Stomach smooth muscle (tissue), 2 donors: ENCODE data around the gene IL17D.

Experiments used
- H3K27ac ChIP-seq: one replicate; pipeline ENCODE4 v1.7.0; 2013; ENCODE audit warnings: mild to moderate bottlenecking, low read length, inconsistent platforms
- H3K27me3 ChIP-seq, 2 donors: one replicate each; pipeline ENCODE4 v1.7.0; 2013; ENCODE audit warnings: low read length in 2 of 2; ENCODE audit not compliant: insufficient read depth in 2 of 2, control insufficient read depth in 1 of 2
- H3K36me3 ChIP-seq, 2 donors: one replicate each; pipeline ENCODE4 v1.7.0; 2013; ENCODE audit warnings: low read length in 2 of 2; ENCODE audit not compliant: control insufficient read depth in 2 of 2, insufficient read depth in 2 of 2
- H3K4me1 ChIP-seq: one replicate; pipeline ENCODE4 v1.7.0; 2013; ENCODE audit warnings: low read length; ENCODE audit not compliant: control insufficient read depth, insufficient read depth
- H3K4me3 ChIP-seq, 2 donors: one replicate each; pipeline ENCODE4 v1.7.0; 2013; ENCODE audit warnings: low read length in 2 of 2
- H3K9ac ChIP-seq, 2 donors: one replicate each; pipeline ENCODE4 v1.7.0; 2013; ENCODE audit warnings: low read length in 2 of 2, mild to moderate bottlenecking in 1 of 2
- H3K9me3 ChIP-seq, 2 donors: one replicate each; pipeline ENCODE4 v1.7.0; 2013; ENCODE audit warnings: low read length in 2 of 2; ENCODE audit not compliant: control insufficient read depth in 2 of 2
- donor health status: healthy.
- donor health status: Pancreatic carcinoma.

Gene IL17D

GRCh38 chr13:20702915-20703779 is at the start of gene IL17D:
IL17D (plus strand) TSS chr13:20703699; CDS start chr13:20704002, 303 bp downstream.
- H3K27me3 ChIP-seq = no peaks in the 10 kb centered on the region
- peak within 1 kb of the TSS; percentile 80 to 83 for H3K4me3 ChIP-seq
- no peaks in the 10 kb centered on the region for H3K36me3 ChIP-seq
- peaks cover 13% of the 10 kb centered on the region for H3K4me1 ChIP-seq
- peak within 1 kb of the TSS; percentile 68 to 72 for H3K9ac ChIP-seq
- H3K27ac ChIP-seq = peak within 1 kb of the TSS; percentile 37
- no peaks in the 10 kb centered on the region for H3K9me3 ChIP-seq

- H3K27ac ChIP-seq = no peak overlapping the region
- H3K9ac ChIP-seq = no peak overlapping the region
- H3K9me3 ChIP-seq = no peaks in the 10 kb centered on the region
- H3K4me1 ChIP-seq = no peaks in the 10 kb centered on the region
- H3K4me3 ChIP-seq = no peak overlapping the region
- no peaks in the 10 kb centered on the region for H3K27me3 ChIP-seq
- no peaks in the 10 kb centered on the region for H3K36me3 ChIP-seq
These were observed 49.3 kb upstream of the IL17D start for GRCh38 chr13:20654156-20654555.

- H3K27ac ChIP-seq = no peak overlapping the region
- no peaks in the 10 kb centered on the region for H3K27me3 ChIP-seq
- H3K4me3 ChIP-seq = no peak overlapping the region
- H3K36me3 ChIP-seq = peaks cover 0 to 2% of the 10 kb centered on the region in 2 donors
- no peak overlapping the region for H3K9ac ChIP-seq
- H3K4me1 ChIP-seq = no peaks in the 10 kb centered on the region
- no peaks in the 10 kb centered on the region for H3K9me3 ChIP-seq
These were observed 45.0 kb upstream of the IL17D start for GRCh38 chr13:20658451-20659040.

- Histone ChIP-seq H3K36me3 (peaks cover 4 to 5% of the 10 kb centered on the region in 2 donors), H3K4me1 (no peaks in the 10 kb centered on the region), H3K9ac (no peak overlapping the region), H3K4me3 (no peak overlapping the region), H3K27ac (no peak overlapping the region), H3K9me3 (no peaks in the 10 kb centered on the region), H3K27me3 (no peaks in the 10 kb centered on the region)
These were observed 39.1 kb upstream of the IL17D start for GRCh38 chr13:20664351-20664750.

GRCh38 chr13:20666948-20667347 is 36.6 kb upstream of the IL17D start:
- no peak overlapping the region for H3K9ac ChIP-seq
- no peaks in the 10 kb centered on the region for H3K9me3 ChIP-seq
- no peak overlapping the region for H3K27ac ChIP-seq
- H3K36me3 ChIP-seq = peaks cover 5 to 8% of the 10 kb centered on the region in 2 donors
- H3K4me1 ChIP-seq = no peaks in the 10 kb centered on the region
- no peak overlapping the region for H3K4me3 ChIP-seq
- H3K27me3 ChIP-seq = no peaks in the 10 kb centered on the region

- Histone ChIP-seq H3K27me3 (no peaks in the 10 kb centered on the region), H3K4me3 (no peak overlapping the region), H3K36me3 (peaks cover 9 to 12% of the 10 kb centered on the region in 2 donors), H3K9me3 (no peaks in the 10 kb centered on the region), H3K9ac (no peak overlapping the region), H3K4me1 (no peaks in the 10 kb centered on the region), H3K27ac (no peak overlapping the region)
These were observed 35.6 kb upstream of the IL17D start for GRCh38 chr13:20667857-20668437.

GRCh38 chr13:20669162-20669561 is 34.3 kb upstream of the IL17D start:
- Histone ChIP-seq H3K9ac (no peak overlapping the region), H3K4me3 (no peak overlapping the region), H3K36me3 (peaks cover 7 to 11% of the 10 kb centered on the region in 2 donors), H3K27me3 (no peaks in the 10 kb centered on the region), H3K9me3 (no peaks in the 10 kb centered on the region), H3K4me1 (no peaks in the 10 kb centered on the region), H3K27ac (no peak overlapping the region)

GRCh38 chr13:20671789-20672188 is 31.7 kb upstream of the IL17D start:
- no peaks in the 10 kb centered on the region for H3K4me1 ChIP-seq
- H3K27me3 ChIP-seq = no peaks in the 10 kb centered on the region
- peaks cover 10 to 13% of the 10 kb centered on the region in 2 donors for H3K36me3 ChIP-seq
- H3K27ac ChIP-seq = no peak overlapping the region
- H3K9ac ChIP-seq = no peak overlapping the region
- H3K4me3 ChIP-seq = no peak overlapping the region
- no peaks in the 10 kb centered on the region for H3K9me3 ChIP-seq

GRCh38 chr13:20672772-20673171 is 30.7 kb upstream of the IL17D start:
- Histone ChIP-seq H3K9ac (no peak overlapping the region), H3K27me3 (no peaks in the 10 kb centered on the region), H3K9me3 (no peaks in the 10 kb centered on the region), H3K36me3 (peaks cover 10 to 13% of the 10 kb centered on the region in 2 donors), H3K4me1 (no peaks in the 10 kb centered on the region), H3K27ac (no peak overlapping the region), H3K4me3 (no peak overlapping the region)

- H3K9ac ChIP-seq = no peak overlapping the region
- no peaks in the 10 kb centered on the region for H3K4me1 ChIP-seq
- no peaks in the 10 kb centered on the region for H3K27me3 ChIP-seq
- H3K4me3 ChIP-seq = no peak overlapping the region
- H3K36me3 ChIP-seq = peaks cover 10 to 13% of the 10 kb centered on the region in 2 donors
- no peak overlapping the region for H3K27ac ChIP-seq
- no peaks in the 10 kb centered on the region for H3K9me3 ChIP-seq
These were observed 29.8 kb upstream of the IL17D start for GRCh38 chr13:20673715-20674114.
